IMR-90 (cell line): ENCODE results near the gene PRKCA. TPM values are rescaled to one million over a fixed set of nuclear protein-coding genes. Genes with fewer than 3 reads are reported as not detected.

Experiments
- ATAC-seq: fragments of 200-7000 bp; cut with Tn5 transposase; 2 replicates; pipeline ENCODE4 v1.9.1; 2020; ENCODE audit warnings: low read depth, mild to moderate bottlenecking, moderate library complexity
- BruUV-seq: library from RNA; stranded (reverse); fragments of 400-500 nt; replicated peaks from 2 replicates; lab custom pipeline; 2021; lab: Mats Ljungman, UMichigan
- CTCF ChIA-PET: fragments of 300-600 bp; formaldehyde crosslinking; extraction: SDS; loops from one replicate; lab custom pipeline; 2021; ENCODE audit warnings: antibody characterized with exemption; lab: Yijun Ruan, JAX
- POLR2A ChIA-PET: fragments of 300-600 bp; sonication (Branson Sonifier 250); formaldehyde crosslinking; loops from one replicate; lab custom pipeline; 2022; ENCODE audit warnings: antibody characterized with exemption; ENCODE audit not compliant: unreplicated experiment; lab: Charles Lee
- DNase-seq: peaks from one replicate; pipeline ENCODE4 v3.0.0; 2013
- H2AFZ ChIP-seq: replicated peaks from 2 replicates; pipeline ENCODE3; 2013; ENCODE audit warnings: low read length, mild to moderate bottlenecking; ENCODE audit not compliant: poor library complexity
- H2AK5ac ChIP-seq: 2 replicates; pipeline ENCODE4 v1.6.1; 2013; ENCODE audit warnings: low read depth, low read length, inconsistent platforms
- H2AK9ac ChIP-seq: replicated peaks from 2 replicates; pipeline ENCODE3; 2013; ENCODE audit warnings: mild to moderate bottlenecking, low read depth, low read length, moderate library complexity; ENCODE audit not compliant: poor library complexity
- H2BK120ac ChIP-seq: 2 replicates; pipeline ENCODE4 v1.6.1; 2013; ENCODE audit warnings: low read depth, low read length, inconsistent platforms
- H2BK15ac ChIP-seq: 3 replicates; pipeline ENCODE4 v1.6.1; 2013; ENCODE audit warnings: low read depth, low read length, inconsistent platforms
- H2BK20ac ChIP-seq: 2 replicates; pipeline ENCODE4 v1.6.1; 2013; ENCODE audit warnings: low read depth, mild to moderate bottlenecking, inconsistent platforms, low read length, moderate library complexity
- H2BK5ac ChIP-seq: 2 replicates; pipeline ENCODE4 v1.6.1; 2013; ENCODE audit warnings: mild to moderate bottlenecking, low read depth, low read length, inconsistent platforms; ENCODE audit not compliant: poor library complexity, severe bottlenecking
- H3K14ac ChIP-seq: replicated peaks from 2 replicates; pipeline ENCODE4 v1.6.1; 2013; ENCODE audit warnings: low read depth, low read length, inconsistent platforms
- H3K18ac ChIP-seq: 2 replicates; pipeline ENCODE4 v1.6.1; 2013; ENCODE audit warnings: low read depth, low read length, control low read depth
- H3K23ac ChIP-seq: 2 replicates; pipeline ENCODE4 v1.6.1; 2013; ENCODE audit warnings: low read depth, low read length, inconsistent platforms
- H3K27ac ChIP-seq: 2 replicates; pipeline ENCODE4 v1.5.1; 2013; ENCODE audit warnings: mild to moderate bottlenecking, control low read depth, low read length; ENCODE audit not compliant: insufficient read depth
- H3K27me3 ChIP-seq: 2 replicates; pipeline ENCODE4 v1.6.1; 2013; ENCODE audit warnings: low read length; ENCODE audit not compliant: control insufficient read depth, insufficient read depth
- H3K36me3 ChIP-seq: 2 replicates; pipeline ENCODE4 v1.6.1; 2013; ENCODE audit warnings: low read length, mixed read lengths; ENCODE audit not compliant: control insufficient read depth, insufficient read depth
- H3K4ac ChIP-seq: 2 replicates; pipeline ENCODE4 v1.6.1; 2013; ENCODE audit warnings: low read depth, low read length, inconsistent platforms
- H3K4me1 ChIP-seq: 2 replicates; pipeline ENCODE4 v1.6.1; 2013; ENCODE audit warnings: low read length, mixed read lengths; ENCODE audit not compliant: control insufficient read depth, insufficient read depth
- H3K4me2 ChIP-seq: 2 replicates; pipeline ENCODE4 v1.6.1; 2013; ENCODE audit warnings: low read depth, mild to moderate bottlenecking, control low read depth, low read length, moderate library complexity
- H3K4me3 ChIP-seq: 2 replicates; pipeline ENCODE4 v1.5.1; 2013; ENCODE audit warnings: low read depth, mild to moderate bottlenecking, control low read depth, low read length, moderate library complexity; ENCODE audit not compliant: insufficient read depth
- H3K56ac ChIP-seq: 2 replicates; pipeline ENCODE4 v1.6.1; 2013; ENCODE audit warnings: low read length, inconsistent platforms; ENCODE audit not compliant: insufficient read depth; ENCODE audit errors: extremely low read depth
- H3K79me1 ChIP-seq, 2 experiments: 2 replicates each; pipeline ENCODE4 v1.6.1; 2013; ENCODE audit warnings: low read length in 2 of 2, inconsistent platforms in 1 of 2, low read depth in 1 of 2
- H3K9ac ChIP-seq: 2 replicates; pipeline ENCODE4 v1.6.1; 2013; ENCODE audit warnings: low read depth, low read length, control low read depth
- H3K9me1 ChIP-seq: 2 replicates; pipeline ENCODE4 v1.6.1; 2013; ENCODE audit warnings: low read length, inconsistent platforms; ENCODE audit not compliant: insufficient read depth
- H3K9me3 ChIP-seq: 2 replicates; pipeline ENCODE4 v1.6.1; 2013; ENCODE audit warnings: low read length; ENCODE audit not compliant: control insufficient read depth, insufficient read depth
- H4K20me1 ChIP-seq: 2 replicates; pipeline ENCODE4 v1.6.1; 2013; ENCODE audit warnings: low read length, inconsistent platforms; ENCODE audit not compliant: insufficient read depth
- H4K5ac ChIP-seq: 2 replicates; pipeline ENCODE4 v1.6.1; 2013; ENCODE audit warnings: mild to moderate bottlenecking, low read depth, low read length, control low read depth
- H4K8ac ChIP-seq, 2 experiments: 2 replicates each; pipeline ENCODE4 v1.6.1; 2013; ENCODE audit warnings: low read depth in 2 of 2, low read length in 2 of 2, control low read depth in 1 of 2, inconsistent platforms in 1 of 2
- H4K91ac ChIP-seq: 2 replicates; pipeline ENCODE4 v1.6.1; 2013; ENCODE audit warnings: low read depth, low read length, inconsistent platforms; ENCODE audit not compliant: insufficient read depth
- BHLHE40 ChIP-seq: fragments of 150-350 bp; IDR thresholded peaks from 2 replicates; pipeline ENCODE4 v1.6.1; 2016; ENCODE audit warnings: mild to moderate bottlenecking, low read depth, low read length
- CTCF ChIP-seq: conservative IDR thresholded peaks from 2 replicates; pipeline ENCODE4 v1.5.1; 2012; ENCODE audit warnings: mild to moderate bottlenecking, low read depth, low read length, improper control_type of control experiment
- FOS ChIP-seq: fragments of 150-350 bp; IDR thresholded peaks from 2 replicates; pipeline ENCODE4 v1.6.1; 2016; ENCODE audit warnings: low read depth, low read length
- MAFK ChIP-seq: IDR thresholded peaks from 2 replicates; pipeline ENCODE4 v1.6.1; 2012; ENCODE audit warnings: low read depth, low read length, improper control_type of control experiment
- MAZ ChIP-seq: IDR thresholded peaks from 2 replicates; pipeline ENCODE4 v1.6.1; 2012; ENCODE audit warnings: low read depth, mild to moderate bottlenecking, low read length, improper control_type of control experiment, moderate library complexity, borderline replicate concordance
- MXI1 ChIP-seq: IDR thresholded peaks from 2 replicates; pipeline ENCODE4 v1.6.1; 2012; ENCODE audit warnings: low read depth, mild to moderate bottlenecking, low read length, moderate library complexity, borderline replicate concordance
- NFE2L2 ChIP-seq: fragments of 150-350 bp; IDR thresholded peaks from 2 replicates; pipeline ENCODE4 v1.6.1; 2016; ENCODE audit warnings: low read depth, mild to moderate bottlenecking, low read length
- POLR2A ChIP-seq: IDR thresholded peaks from 2 replicates; pipeline ENCODE4 v1.6.1; 2012; ENCODE audit warnings: mild to moderate bottlenecking, low read depth, low read length
- RCOR1 ChIP-seq: IDR thresholded peaks from 2 replicates; pipeline ENCODE4 v1.6.1; 2012; ENCODE audit warnings: mild to moderate bottlenecking, low read length, improper control_type of control experiment; ENCODE audit not compliant: insufficient replicate concordance
- RFX5 ChIP-seq: IDR thresholded peaks from 2 replicates; pipeline ENCODE4 v1.8.0; 2012; ENCODE audit warnings: low read depth, mild to moderate bottlenecking, low read length, moderate library complexity
- USF2 ChIP-seq: fragments of 150-350 bp; IDR thresholded peaks from 2 replicates; pipeline ENCODE4 v1.6.1; 2017; ENCODE audit warnings: mild to moderate bottlenecking, antibody characterized with exemption, low read length, low read depth
- WGBS, 2 experiments: methylation state at CpG; one replicate each; pipeline versions ENCODE4 v1.1.5 to v1.1.7; 2013; ENCODE audit warnings: missing lambda C conversion rate in 2 of 2; ENCODE audit not compliant: insufficient read length in 1 of 2; ENCODE audit errors: extremely low coverage in 2 of 2; 5-methylcytosine and 5-hydroxymethylcytosine counted together
- dilution Hi-C: fragments of 300-500 bp; cut with HindIII; formaldehyde crosslinking; loops from one replicate; pipeline ENCODE4 v1.14.3; 2018; ENCODE audit warnings: low sequenced_read_pairs; ENCODE audit not compliant: unreplicated experiment
- in situ Hi-C: fragments of 300-500 bp; cut with MboI; formaldehyde crosslinking; loops from 3 replicates; pipeline ENCODE4 v1.14.3; 2019; ENCODE audit warnings: low sequenced_read_pairs, inconsistent platforms, mixed read lengths
- intact Hi-C: fragments of 100-400 bp; cut with micrococcal nuclease; formaldehyde crosslinking; loops from 2 replicates; pipeline ENCODE4 v1.10.0; 2022
- polyA plus RNA-seq, 3 experiments: library from polyadenylated mRNA; depleted of rRNA; stranded (reverse); fragments of >200 nt; gene quantifications; 2 replicates each; pipeline ENCODE4 v1.2.3, GENCODE V29; 2012; ENCODE audit warnings: low replicate concordance in 1 of 3
- total RNA-seq: library from RNA; depleted of rRNA; stranded (reverse); fragments of >200 nt; gene quantifications from 2 replicates; pipeline ENCODE4 v1.2.3, GENCODE V29; 2012

PRKCA gene
- total and polyA plus RNA-seq, 2 of the 4 experiments (the other 2 are of a cell fraction) = 31.0 to 46.0 TPM

- BruUV-seq = no TSS peak
- Histone ChIP-seq H4K5ac (no peak overlapping the region), H3K9ac (no peak overlapping the region), H4K20me1 (peaks cover 30% of the 10 kb centered on the region), H2BK120ac (no peak overlapping the region), H3K4ac (no peak overlapping the region), H3K36me3 (no peaks in the 10 kb centered on the region), H3K9me1 (peaks cover 15% of the 10 kb centered on the region), H4K91ac (no peak overlapping the region), H3K9me3 (no peaks in the 10 kb centered on the region), H3K56ac (no peak overlapping the region), H3K79me1 (peaks cover 60 to 86% of the 10 kb centered on the region in 2 experiments), H3K27me3 (no peaks in the 10 kb centered on the region), H4K8ac (no peak overlapping the region), H2BK5ac (no peak overlapping the region), H3K4me1 (peaks cover 19% of the 10 kb centered on the region), H2AK9ac (no peak overlapping the region), H2BK15ac (no peak overlapping the region), H2AFZ (no peak overlapping the region), H3K18ac (no peak overlapping the region), H3K14ac (no peak overlapping the region), H2BK20ac (no peak overlapping the region), H3K4me3 (no peak overlapping the region), H3K4me2 (no peak overlapping the region), H3K23ac (no peak overlapping the region), H2AK5ac (peak overlapping the region; percentile 12; the same call in 1 of the 2 replicates), H3K27ac (no peak overlapping the region)
- DNase-seq = no peak
- WGBS, 2 experiments = 98% methylated on average over 7 of the region's 10 CpGs; no CpG with 5 or more reads in 1 of the 2 experiments
- dilution Hi-C loops = no loop called here
- in situ Hi-C loops = no loop called here
- CTCF ChIA-PET = no interaction called here
- no peak for ATAC-seq
- intact Hi-C loops = no loop called here
- TF ChIP-seq POLR2A = no peak
- TF ChIP-seq MAFK = no peak
- TF ChIP-seq RFX5 = no peak
- no peak for TF ChIP-seq CTCF
- TF ChIP-seq NFE2L2 = no peak
- no peak for TF ChIP-seq MXI1
- no peak for TF ChIP-seq MAZ
- TF ChIP-seq FOS = no peak
- TF ChIP-seq RCOR1 = no peak
- TF ChIP-seq USF2 = no peak
- no peak for TF ChIP-seq BHLHE40
- POLR2A ChIA-PET = no interaction called here
These were observed 132.8 kb downstream of the PRKCA start for GRCh38 chr17:66435182-66435581.
